GM23338 (cell line): Measurements from ENCODE around the gene FOXA2. TPM values are rescaled to one million over a fixed set of nuclear protein-coding genes. Genes with fewer than 3 reads are reported as not detected.

Experiments used
- ATAC-seq: fragments of 200-7000 bp; cut with Tn5 transposase; 3 replicates; pipeline ENCODE4 v1.9.1; 2020
- DNase-seq: peaks from one replicate; pipeline ENCODE4 v3.0.0-alpha.2; 2015; ENCODE audit warnings: low spot score
- H2AFZ ChIP-seq: fragments of 200-600 bp; sonication (generic); 2 replicates; pipeline ENCODE4 v1.8.0; 2016; ENCODE audit warnings: antibody characterized with exemption, mild to moderate bottlenecking, moderate library complexity
- H3F3A ChIP-seq: fragments of 200-600 bp; sonication (generic); replicated peaks from 2 replicates; pipeline ENCODE4 v1.8.0; 2017; ENCODE audit warnings: antibody characterized with exemption, mixed run types, low read depth
- H3K27ac ChIP-seq: fragments of 200-600 bp; sonication (generic); 2 replicates; pipeline ENCODE4 v1.6.1; 2016; ENCODE audit warnings: low read depth
- H3K27me3 ChIP-seq: fragments of 200-600 bp; sonication (generic); 2 replicates; pipeline ENCODE4 v1.8.0; 2016; ENCODE audit warnings: mild to moderate bottlenecking, mixed run types, moderate library complexity; ENCODE audit not compliant: insufficient read depth
- H3K36me3 ChIP-seq: fragments of 200-600 bp; sonication (generic); 2 replicates; pipeline ENCODE4 v1.8.0; 2016; ENCODE audit warnings: mild to moderate bottlenecking; ENCODE audit not compliant: insufficient read depth
- H3K4me1 ChIP-seq: fragments of 200-600 bp; sonication (generic); 2 replicates; pipeline ENCODE4 v1.8.0; 2016; ENCODE audit warnings: mild to moderate bottlenecking, moderate library complexity; ENCODE audit not compliant: insufficient read depth
- H3K4me2 ChIP-seq: fragments of 200-600 bp; sonication (generic); 2 replicates; pipeline ENCODE4 v1.7.1; 2017; ENCODE audit warnings: mixed run types
- H3K4me3 ChIP-seq: fragments of 200-600 bp; sonication (generic); 2 replicates; pipeline ENCODE4 v1.6.1; 2016; ENCODE audit warnings: mixed run types
- H3K79me2 ChIP-seq: fragments of 200-600 bp; sonication (generic); replicated peaks from 2 replicates; pipeline ENCODE4 v1.8.0; 2017; ENCODE audit warnings: mild to moderate bottlenecking; ENCODE audit not compliant: insufficient read depth
- H3K9me2 ChIP-seq: fragments of 200-600 bp; sonication (generic); 2 replicates; pipeline ENCODE4 v1.8.0; 2017; ENCODE audit not compliant: insufficient read depth
- H4K20me1 ChIP-seq: fragments of 200-600 bp; sonication (generic); replicated peaks from 2 replicates; pipeline ENCODE4 v1.8.0; 2017; ENCODE audit warnings: mild to moderate bottlenecking; ENCODE audit not compliant: insufficient read depth
- H3K27ac Mint-ChIP-seq: 2 replicates; pipeline ENCODE4 v1.8.0; 2020; ENCODE audit warnings: inconsistent platforms, mild to moderate bottlenecking, moderate library complexity, mixed read lengths
- H3K27me3 Mint-ChIP-seq: 3 replicates; pipeline ENCODE4 v1.8.0; 2022; ENCODE audit warnings: low read depth, mild to moderate bottlenecking, moderate library complexity, mixed read lengths, inconsistent platforms; ENCODE audit not compliant: insufficient read depth, poor library complexity
- H3K36me3 Mint-ChIP-seq: 3 replicates; pipeline ENCODE4 v1.8.0; 2021; ENCODE audit warnings: low read depth, mild to moderate bottlenecking, inconsistent platforms, moderate library complexity, mixed read lengths
- H3K4me1 Mint-ChIP-seq: 3 replicates; pipeline ENCODE4 v1.8.0; 2020; ENCODE audit warnings: mild to moderate bottlenecking, inconsistent platforms, mixed read lengths
- H3K4me3 Mint-ChIP-seq: 3 replicates; pipeline ENCODE4 v1.8.0; 2021; ENCODE audit warnings: moderate library complexity, mild to moderate bottlenecking, inconsistent platforms, mixed read lengths
- H3K9me3 Mint-ChIP-seq: 3 replicates; pipeline ENCODE4 v1.8.0; 2020; ENCODE audit warnings: moderate library complexity, mild to moderate bottlenecking, inconsistent platforms, mixed read lengths
- CREB1 ChIP-seq: fragments of 250-450 bp; sonication (Bioruptor Pico); IDR thresholded peaks from 2 replicates; pipeline ENCODE4 v1.5.0; 2020; ENCODE audit warnings: low read depth, mild to moderate bottlenecking, moderate library complexity
- EZH2phosphoT487 ChIP-seq: fragments of 200-600 bp; sonication (generic); IDR thresholded peaks from one replicate; pipeline ENCODE4 v1.8.1; 2018; ENCODE audit warnings: antibody characterized with exemption; ENCODE audit not compliant: unreplicated experiment
- NANOG ChIP-seq: IDR thresholded peaks from 2 replicates; pipeline ENCODE4 v1.6.1; 2016; ENCODE audit warnings: antibody characterized with exemption, borderline replicate concordance
- POLR2AphosphoS5 ChIP-seq: IDR thresholded peaks from 2 replicates; pipeline ENCODE4 v1.6.1; 2016; ENCODE audit warnings: antibody characterized with exemption, low read depth
- STAT1 ChIP-seq: IDR thresholded peaks from one replicate; pipeline ENCODE4 v1.6.1; 2016; ENCODE audit warnings: antibody characterized with exemption; ENCODE audit not compliant: unreplicated experiment
- polyA plus RNA-seq: library from polyadenylated mRNA; unstranded; fragments of >200 nt; fragmentation: Nextera tagmentation; extraction: Ambion mirVana; gene quantifications from 2 replicates; pipeline ENCODE4 v1.2.1, GENCODE V29; 2016
- total RNA-seq: library from RNA; depleted of rRNA; stranded (reverse); fragments of >200 nt; shearing (Covaris generic); gene quantifications from 2 replicates; pipeline ENCODE4 v1.2.3, GENCODE V29; 2014
- TF ChIP-seq, protein P1 (sequence below), 2 experiments: fragments of 200-600 bp in 1 of 2; sonication (generic) in 1 of 2; conservative IDR thresholded peaks; 2 replicates each; pipeline versions ENCODE4 v1.5.1 to v1.6.1; 2016 to 2017; ENCODE audit warnings: antibody characterized with exemption in 2 of 2, low read depth in 2 of 2, mild to moderate bottlenecking in 2 of 2, moderate library complexity in 1 of 2
- TF ChIP-seq, protein P2 (sequence below): IDR thresholded peaks from 2 replicates; pipeline ENCODE4 v1.6.1; 2016; ENCODE audit warnings: antibody characterized with exemption
- TF ChIP-seq, protein P3 (sequence below): fragments of 250-450 bp; sonication (Bioruptor Pico); IDR thresholded peaks from 2 replicates; pipeline ENCODE4 v1.5.0; 2020; ENCODE audit warnings: mild to moderate bottlenecking, moderate library complexity

FOXA2 gene
- total and polyA plus RNA-seq, 2 experiments from 2014 or later = not detected

DNA sequence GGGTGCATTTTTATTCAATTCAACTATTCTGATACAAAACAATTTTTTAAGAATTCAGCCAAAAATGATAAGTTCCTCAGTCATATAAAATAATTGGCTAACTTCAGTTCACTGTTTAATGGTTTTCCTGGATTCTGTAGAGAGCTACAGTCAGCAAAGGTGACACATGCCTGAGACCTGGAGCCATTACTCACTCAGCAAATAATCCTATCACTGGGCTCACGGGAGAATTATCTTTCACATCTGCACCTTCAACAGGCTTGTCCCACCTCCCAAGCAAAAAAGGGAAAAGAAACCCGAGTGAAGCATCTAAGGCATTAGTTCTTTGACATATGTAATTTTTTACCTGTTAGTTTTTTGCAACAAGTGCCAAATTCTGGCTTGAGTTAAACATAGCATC lies 34.9 kb upstream of the FOXA2 start:
- TF ChIP-seq CREB1 (CRISPR knock-in tag) = no peak
- TF ChIP-seq STAT1 = no peak
- TF ChIP-seq, protein P1, sequence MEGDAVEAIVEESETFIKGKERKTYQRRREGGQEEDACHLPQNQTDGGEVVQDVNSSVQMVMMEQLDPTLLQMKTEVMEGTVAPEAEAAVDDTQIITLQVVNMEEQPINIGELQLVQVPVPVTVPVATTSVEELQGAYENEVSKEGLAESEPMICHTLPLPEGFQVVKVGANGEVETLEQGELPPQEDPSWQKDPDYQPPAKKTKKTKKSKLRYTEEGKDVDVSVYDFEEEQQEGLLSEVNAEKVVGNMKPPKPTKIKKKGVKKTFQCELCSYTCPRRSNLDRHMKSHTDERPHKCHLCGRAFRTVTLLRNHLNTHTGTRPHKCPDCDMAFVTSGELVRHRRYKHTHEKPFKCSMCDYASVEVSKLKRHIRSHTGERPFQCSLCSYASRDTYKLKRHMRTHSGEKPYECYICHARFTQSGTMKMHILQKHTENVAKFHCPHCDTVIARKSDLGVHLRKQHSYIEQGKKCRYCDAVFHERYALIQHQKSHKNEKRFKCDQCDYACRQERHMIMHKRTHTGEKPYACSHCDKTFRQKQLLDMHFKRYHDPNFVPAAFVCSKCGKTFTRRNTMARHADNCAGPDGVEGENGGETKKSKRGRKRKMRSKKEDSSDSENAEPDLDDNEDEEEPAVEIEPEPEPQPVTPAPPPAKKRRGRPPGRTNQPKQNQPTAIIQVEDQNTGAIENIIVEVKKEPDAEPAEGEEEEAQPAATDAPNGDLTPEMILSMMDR (conservative IDR thresholded peaks at IDR 0.05; ENCODE audit: low read depth in 2 of 2) = no peak
- no peak for TF ChIP-seq EZH2phosphoT487
- DNase-seq (no peak), ATAC-seq (no peak)
- no peak overlapping the region; the same call in 2 of the 3 replicates for H3K4me3 Mint-ChIP-seq
- H3K4me3 ChIP-seq = peak overlapping the region; percentile 28; the same call in 1 of the 2 replicates
- H3F3A ChIP-seq = peaks cover 10% of the 10 kb centered on the region; the same call in 1 of the 2 replicates
- H3K9me3 Mint-ChIP-seq = no peaks in the 10 kb centered on the region
- H4K20me1 ChIP-seq = no peaks in the 10 kb centered on the region
- peaks cover 23% of the 10 kb centered on the region for H3K4me1 Mint-ChIP-seq
- no peaks in the 10 kb centered on the region for H3K36me3 ChIP-seq
- H3K4me1 ChIP-seq = peaks cover 23% of the 10 kb centered on the region
- H3K27me3 ChIP-seq = peaks cover 52% of the 10 kb centered on the region
- H3K79me2 ChIP-seq = no peaks in the 10 kb centered on the region
- H2AFZ ChIP-seq = no peak overlapping the region
- no peak overlapping the region for H3K27ac ChIP-seq
- no peaks in the 10 kb centered on the region for H3K36me3 Mint-ChIP-seq
- no peak overlapping the region for H3K27ac Mint-ChIP-seq
- H3K9me2 ChIP-seq = peaks cover 5% of the 10 kb centered on the region; the same call in 1 of the 2 replicates
- peak overlapping the region; percentile 56 for H3K4me2 ChIP-seq
- peaks cover 8% of the 10 kb centered on the region for H3K27me3 Mint-ChIP-seq

DNA sequence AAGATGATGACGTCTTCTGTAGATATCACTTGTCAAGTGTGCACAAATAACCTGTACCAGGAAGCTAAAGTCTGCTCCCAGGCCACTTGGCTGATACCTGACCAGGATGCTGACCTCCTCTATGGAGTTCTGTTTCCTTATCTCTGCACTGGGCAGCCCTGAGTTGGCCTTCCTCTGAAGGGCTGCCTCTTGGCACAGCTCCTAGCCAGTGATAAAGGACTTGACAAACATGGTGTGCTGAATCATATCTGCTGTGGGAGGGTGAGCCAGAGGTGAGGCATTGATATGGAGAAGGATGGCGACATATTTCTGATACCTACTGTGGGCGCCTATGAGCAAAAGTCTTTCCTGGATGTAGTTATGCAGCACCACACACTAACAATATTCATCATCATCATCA lies 32.8 kb upstream of the FOXA2 start:
- TF ChIP-seq EZH2phosphoT487 (no peak), POLR2AphosphoS5 (no peak), STAT1 (no peak), NANOG (no peak), CREB1 (CRISPR knock-in tag) (no peak)
- TF ChIP-seq, protein P2, sequence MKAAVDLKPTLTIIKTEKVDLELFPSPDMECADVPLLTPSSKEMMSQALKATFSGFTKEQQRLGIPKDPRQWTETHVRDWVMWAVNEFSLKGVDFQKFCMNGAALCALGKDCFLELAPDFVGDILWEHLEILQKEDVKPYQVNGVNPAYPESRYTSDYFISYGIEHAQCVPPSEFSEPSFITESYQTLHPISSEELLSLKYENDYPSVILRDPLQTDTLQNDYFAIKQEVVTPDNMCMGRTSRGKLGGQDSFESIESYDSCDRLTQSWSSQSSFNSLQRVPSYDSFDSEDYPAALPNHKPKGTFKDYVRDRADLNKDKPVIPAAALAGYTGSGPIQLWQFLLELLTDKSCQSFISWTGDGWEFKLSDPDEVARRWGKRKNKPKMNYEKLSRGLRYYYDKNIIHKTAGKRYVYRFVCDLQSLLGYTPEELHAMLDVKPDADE = no peak
- TF ChIP-seq, protein P3, sequence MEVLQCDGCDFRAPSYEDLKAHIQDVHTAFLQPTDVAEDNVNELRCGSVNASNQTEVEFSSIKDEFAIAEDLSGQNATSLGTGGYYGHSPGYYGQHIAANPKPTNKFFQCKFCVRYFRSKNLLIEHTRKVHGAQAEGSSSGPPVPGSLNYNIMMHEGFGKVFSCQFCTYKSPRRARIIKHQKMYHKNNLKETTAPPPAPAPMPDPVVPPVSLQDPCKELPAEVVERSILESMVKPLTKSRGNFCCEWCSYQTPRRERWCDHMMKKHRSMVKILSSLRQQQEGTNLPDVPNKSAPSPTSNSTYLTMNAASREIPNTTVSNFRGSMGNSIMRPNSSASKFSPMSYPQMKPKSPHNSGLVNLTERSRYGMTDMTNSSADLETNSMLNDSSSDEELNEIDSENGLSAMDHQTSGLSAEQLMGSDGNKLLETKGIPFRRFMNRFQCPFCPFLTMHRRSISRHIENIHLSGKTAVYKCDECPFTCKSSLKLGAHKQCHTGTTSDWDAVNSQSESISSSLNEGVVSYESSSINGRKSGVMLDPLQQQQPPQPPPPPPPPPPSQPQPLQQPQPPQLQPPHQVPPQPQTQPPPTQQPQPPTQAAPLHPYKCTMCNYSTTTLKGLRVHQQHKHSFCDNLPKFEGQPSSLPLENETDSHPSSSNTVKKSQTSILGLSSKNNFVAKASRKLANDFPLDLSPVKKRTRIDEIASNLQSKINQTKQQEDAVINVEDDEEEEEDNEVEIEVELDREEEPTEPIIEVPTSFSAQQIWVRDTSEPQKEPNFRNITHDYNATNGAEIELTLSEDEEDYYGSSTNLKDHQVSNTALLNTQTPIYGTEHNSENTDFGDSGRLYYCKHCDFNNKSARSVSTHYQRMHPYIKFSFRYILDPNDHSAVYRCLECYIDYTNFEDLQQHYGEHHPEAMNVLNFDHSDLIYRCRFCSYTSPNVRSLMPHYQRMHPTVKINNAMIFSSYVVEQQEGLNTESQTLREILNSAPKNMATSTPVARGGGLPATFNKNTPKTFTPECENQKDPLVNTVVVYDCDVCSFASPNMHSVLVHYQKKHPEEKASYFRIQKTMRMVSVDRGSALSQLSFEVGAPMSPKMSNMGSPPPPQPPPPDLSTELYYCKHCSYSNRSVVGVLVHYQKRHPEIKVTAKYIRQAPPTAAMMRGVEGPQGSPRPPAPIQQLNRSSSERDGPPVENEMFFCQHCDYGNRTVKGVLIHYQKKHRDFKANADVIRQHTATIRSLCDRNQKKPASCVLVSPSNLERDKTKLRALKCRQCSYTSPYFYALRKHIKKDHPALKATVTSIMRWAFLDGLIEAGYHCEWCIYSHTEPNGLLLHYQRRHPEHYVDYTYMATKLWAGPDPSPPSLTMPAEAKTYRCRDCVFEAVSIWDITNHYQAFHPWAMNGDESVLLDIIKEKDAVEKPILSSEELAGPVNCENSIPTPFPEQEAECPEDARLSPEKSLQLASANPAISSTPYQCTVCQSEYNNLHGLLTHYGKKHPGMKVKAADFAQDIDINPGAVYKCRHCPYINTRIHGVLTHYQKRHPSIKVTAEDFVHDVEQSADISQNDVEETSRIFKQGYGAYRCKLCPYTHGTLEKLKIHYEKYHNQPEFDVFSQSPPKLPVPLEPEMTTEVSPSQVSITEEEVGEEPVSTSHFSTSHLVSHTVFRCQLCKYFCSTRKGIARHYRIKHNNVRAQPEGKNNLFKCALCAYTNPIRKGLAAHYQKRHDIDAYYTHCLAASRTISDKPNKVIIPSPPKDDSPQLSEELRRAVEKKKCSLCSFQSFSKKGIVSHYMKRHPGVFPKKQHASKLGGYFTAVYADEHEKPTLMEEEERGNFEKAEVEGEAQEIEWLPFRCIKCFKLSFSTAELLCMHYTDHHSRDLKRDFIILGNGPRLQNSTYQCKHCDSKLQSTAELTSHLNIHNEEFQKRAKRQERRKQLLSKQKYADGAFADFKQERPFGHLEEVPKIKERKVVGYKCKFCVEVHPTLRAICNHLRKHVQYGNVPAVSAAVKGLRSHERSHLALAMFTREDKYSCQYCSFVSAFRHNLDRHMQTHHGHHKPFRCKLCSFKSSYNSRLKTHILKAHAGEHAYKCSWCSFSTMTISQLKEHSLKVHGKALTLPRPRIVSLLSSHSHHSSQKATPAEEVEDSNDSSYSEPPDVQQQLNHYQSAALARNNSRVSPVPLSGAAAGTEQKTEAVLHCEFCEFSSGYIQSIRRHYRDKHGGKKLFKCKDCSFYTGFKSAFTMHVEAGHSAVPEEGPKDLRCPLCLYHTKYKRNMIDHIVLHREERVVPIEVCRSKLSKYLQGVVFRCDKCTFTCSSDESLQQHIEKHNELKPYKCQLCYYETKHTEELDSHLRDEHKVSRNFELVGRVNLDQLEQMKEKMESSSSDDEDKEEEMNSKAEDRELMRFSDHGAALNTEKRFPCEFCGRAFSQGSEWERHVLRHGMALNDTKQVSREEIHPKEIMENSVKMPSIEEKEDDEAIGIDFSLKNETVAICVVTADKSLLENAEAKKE (CRISPR knock-in tag) = no peak
- TF ChIP-seq, protein P1 (conservative IDR thresholded peaks at IDR 0.05; ENCODE audit: low read depth in 2 of 2) = no peak
- H3F3A ChIP-seq = peaks cover 10% of the 10 kb centered on the region; the same call in 1 of the 2 replicates
- peaks cover 45% of the 10 kb centered on the region for H3K27me3 ChIP-seq
- Mint-ChIP-seq H3K4me1 (peaks cover 23% of the 10 kb centered on the region), H3K9me3 (no peaks in the 10 kb centered on the region; the same call in 2 of the 3 replicates), H3K36me3 (no peaks in the 10 kb centered on the region), H3K4me3 (no peak overlapping the region), H3K27me3 (peaks cover 8% of the 10 kb centered on the region), H3K27ac (no peak overlapping the region)
- no peak overlapping the region for H2AFZ ChIP-seq
- ATAC-seq (no peak), DNase-seq (no peak)
- no peak overlapping the region for H3K27ac ChIP-seq
- H3K9me2 ChIP-seq = peaks cover 9% of the 10 kb centered on the region; the same call in 1 of the 2 replicates
- no peak overlapping the region for H3K4me3 ChIP-seq
- H3K4me1 ChIP-seq = peaks cover 23% of the 10 kb centered on the region
- no peaks in the 10 kb centered on the region for H4K20me1 ChIP-seq
- no peaks in the 10 kb centered on the region for H3K36me3 ChIP-seq
- H3K4me2 ChIP-seq = no peak overlapping the region
- H3K79me2 ChIP-seq = no peaks in the 10 kb centered on the region
